H1 (cell line): ENCODE measurements around the gene ARNT2. TPM values are rescaled to one million over a fixed set of nuclear protein-coding genes. Genes with fewer than 3 reads are reported as not detected.

Experiments used
- CTCF ChIA-PET: fragments of 300-600 bp; sonication (Branson Sonifier 250); formaldehyde crosslinking; loops from one replicate; lab custom pipeline; 2021; ENCODE audit not compliant: partially characterized antibody; lab: Charles Lee
- POLR2A ChIA-PET: fragments of 300-600 bp; sonication (Branson Sonifier 250); formaldehyde crosslinking; loops from one replicate; lab custom pipeline; 2021; ENCODE audit warnings: inconsistent platforms; ENCODE audit not compliant: partially characterized antibody; lab: Charles Lee
- DNase-seq, 2 experiments: peaks; one replicate each; pipeline versions ENCODE4 v3.0.0 to v3.0.0-alpha.2; 2010 to 2022; ENCODE audit warnings: low spot score in 2 of 2, low read depth in 1 of 2, mixed read lengths in 1 of 2
- FAIRE-seq: peaks from 2 replicates; lab custom pipeline; 2011; peaks lifted over from hg19 to GRCh38; lab: Jason Lieb, UNC
- H2AFZ ChIP-seq: 2 replicates; pipeline ENCODE4 v1.8.1; 2012; ENCODE audit warnings: low read length, inconsistent platforms
- H2AK5ac ChIP-seq: 2 replicates; pipeline ENCODE4 v1.6.1; 2013; ENCODE audit warnings: low read depth, low read length
- H2BK120ac ChIP-seq: replicated peaks from 2 replicates; pipeline ENCODE3; 2013; ENCODE audit warnings: low read depth, low read length, inconsistent platforms
- H2BK12ac ChIP-seq: 2 replicates; pipeline ENCODE4 v1.6.1; 2013; ENCODE audit warnings: low read depth, low read length
- H2BK15ac ChIP-seq: 2 replicates; pipeline ENCODE4 v1.6.1; 2013; ENCODE audit warnings: low read length
- H2BK20ac ChIP-seq: 2 replicates; pipeline ENCODE4 v1.6.1; 2013; ENCODE audit warnings: low read length
- H2BK5ac ChIP-seq: 2 replicates; pipeline ENCODE4 v1.6.1; 2013; ENCODE audit warnings: low read depth, low read length
- H3K14ac ChIP-seq: 2 replicates; pipeline ENCODE4 v1.6.1; 2013; ENCODE audit warnings: inconsistent platforms; ENCODE audit not compliant: insufficient read length
- H3K18ac ChIP-seq: 2 replicates; pipeline ENCODE4 v1.6.1; 2013; ENCODE audit warnings: low read length; ENCODE audit errors: extremely low read depth
- H3K23ac ChIP-seq: 2 replicates; pipeline ENCODE4 v1.6.1; 2013; ENCODE audit warnings: inconsistent platforms; ENCODE audit not compliant: insufficient read length
- H3K23me2 ChIP-seq: 2 replicates; pipeline ENCODE4 v1.6.1; 2013; ENCODE audit warnings: low read depth, low read length
- H3K27ac ChIP-seq: 2 replicates; pipeline ENCODE4 v1.6.1; 2011; ENCODE audit warnings: low read depth, low read length, inconsistent platforms
- H3K27me3 ChIP-seq, 4 experiments: replicated peaks in 1 of 4; 1 replicate in 1 of 4; 2 replicates in 3 of 4; pipeline versions ENCODE4 v1.6.1 to v1.8.1; 2011 to 2013; ENCODE audit warnings: low read length in 3 of 4, mild to moderate bottlenecking in 3 of 4, inconsistent platforms in 2 of 4, mixed read lengths in 2 of 4, moderate library complexity in 1 of 4; ENCODE audit not compliant: control insufficient read depth in 3 of 4, insufficient read depth in 3 of 4; ENCODE audit errors: extremely low read depth in 1 of 4
- H3K36me3 ChIP-seq, 4 experiments: 2 replicates each; pipeline versions ENCODE4 v1.6.1 to v1.8.1; 2011 to 2013; ENCODE audit warnings: mild to moderate bottlenecking in 4 of 4, low read length in 3 of 4, moderate library complexity in 2 of 4, control low read depth in 1 of 4, inconsistent platforms in 1 of 4; ENCODE audit not compliant: insufficient read depth in 4 of 4, control insufficient read depth in 2 of 4
- H3K4ac ChIP-seq: replicated peaks from 2 replicates; pipeline ENCODE3; 2013; ENCODE audit warnings: low read length, low read depth, mixed read lengths, inconsistent platforms; ENCODE audit not compliant: insufficient read length
- H3K4me1 ChIP-seq, 4 experiments: replicated peaks in 1 of 4; 1 replicate in 1 of 4; 2 replicates in 3 of 4; pipeline versions ENCODE4 v1.6.1 to v1.8.1; 2011 to 2013; ENCODE audit warnings: low read length in 3 of 4, inconsistent platforms in 2 of 4, mixed read lengths in 1 of 4; ENCODE audit not compliant: insufficient read depth in 4 of 4, control insufficient read depth in 3 of 4
- H3K4me2 ChIP-seq, 2 experiments: 2 replicates each; pipeline versions ENCODE4 v1.6.1 to v1.8.1; 2011 to 2013; ENCODE audit warnings: low read depth in 2 of 2, low read length in 2 of 2, control low read depth in 1 of 2, inconsistent platforms in 1 of 2, mild to moderate bottlenecking in 1 of 2; ENCODE audit not compliant: insufficient read depth in 1 of 2
- H3K4me3 ChIP-seq, 4 experiments: fragments of 200-600, 300-600 bp in 1 of 4; sonication (generic), shearing (Covaris generic), sonication (Bioruptor Twin) in 1 of 4; 2 replicates each; pipeline versions ENCODE4 v1.5.1 to v1.8.1; 2011 to 2016; ENCODE audit warnings: low read length in 4 of 4, low read depth in 3 of 4, control low read depth in 2 of 4, inconsistent platforms in 2 of 4, mild to moderate bottlenecking in 2 of 4, mixed read lengths in 1 of 4, moderate library complexity in 1 of 4; ENCODE audit not compliant: insufficient read depth in 2 of 4; ENCODE audit errors: extremely low read depth in 1 of 4
- H3K56ac ChIP-seq: replicated peaks from 2 replicates; pipeline ENCODE3; 2013; ENCODE audit warnings: low read depth, mild to moderate bottlenecking, mixed read lengths, low read length, inconsistent platforms; ENCODE audit not compliant: insufficient read length
- H3K79me1 ChIP-seq: 2 replicates; pipeline ENCODE4 v1.6.1; 2013; ENCODE audit warnings: low read depth, low read length, control low read depth
- H3K79me2 ChIP-seq, 2 experiments: 2 replicates each; pipeline versions ENCODE4 v1.6.1 to v1.8.1; 2012 to 2013; ENCODE audit warnings: low read length in 2 of 2, mild to moderate bottlenecking in 2 of 2, inconsistent platforms in 1 of 2; ENCODE audit not compliant: insufficient read depth in 2 of 2, control insufficient read depth in 1 of 2
- H3K9ac ChIP-seq, 4 experiments: replicated peaks in 1 of 4; 1 replicate in 1 of 4; 2 replicates in 3 of 4; pipeline versions ENCODE4 v1.6.1 to v1.8.1; 2011 to 2013; ENCODE audit warnings: low read depth in 3 of 4, low read length in 3 of 4, control low read depth in 2 of 4, mild to moderate bottlenecking in 2 of 4, moderate library complexity in 2 of 4, inconsistent platforms in 1 of 4; ENCODE audit errors: extremely low read depth in 1 of 4
- H3K9me3 ChIP-seq, 2 experiments: 2 replicates each; pipeline versions ENCODE4 v1.6.1 to v1.8.1; 2012 to 2013; ENCODE audit warnings: mild to moderate bottlenecking in 2 of 2, moderate library complexity in 2 of 2, control low read depth in 1 of 2, inconsistent platforms in 1 of 2, low read depth in 1 of 2, low read length in 1 of 2, mixed read lengths in 1 of 2; ENCODE audit not compliant: insufficient read depth in 2 of 2
- H4K20me1 ChIP-seq, 2 experiments: replicated peaks in 1 of 2; 2 replicates each; pipeline versions ENCODE3 to v1.8.1; 2011 to 2013; ENCODE audit warnings: inconsistent platforms in 2 of 2, low read length in 2 of 2, mild to moderate bottlenecking in 1 of 2; ENCODE audit not compliant: insufficient read depth in 2 of 2, control insufficient read depth in 1 of 2
- H4K5ac ChIP-seq: 2 replicates; pipeline ENCODE4 v1.6.1; 2013; ENCODE audit warnings: low read length, low read depth, mixed read lengths, inconsistent platforms; ENCODE audit not compliant: insufficient read length
- H4K8ac ChIP-seq: 2 replicates; pipeline ENCODE4 v1.8.0; 2013; ENCODE audit warnings: mild to moderate bottlenecking, moderate library complexity, low read length, inconsistent platforms; ENCODE audit not compliant: insufficient read depth; ENCODE audit errors: extremely low read depth
- H4K91ac ChIP-seq: replicated peaks from 2 replicates; pipeline ENCODE3; 2013; ENCODE audit warnings: low read length, mixed read lengths, inconsistent platforms; ENCODE audit not compliant: insufficient read length
- BACH1 ChIP-seq: IDR thresholded peaks from 2 replicates; pipeline ENCODE4 v1.6.1; 2012; ENCODE audit warnings: low read length, improper control_type of control experiment
- CBX5 ChIP-seq: fragments of 300-800, 300-1000 bp; sonication (generic); IDR thresholded peaks from 2 replicates; pipeline ENCODE4 v1.7.1; 2016; ENCODE audit warnings: antibody characterized with exemption, low read length, low read depth
- CTCF ChIP-seq, 3 experiments: IDR thresholded peaks; 1 replicate in 2 of 3; 2 replicates in 1 of 3; pipeline versions ENCODE4 v1.5.1 to v1.6.1; 2011; ENCODE audit warnings: low read length in 3 of 3, mild to moderate bottlenecking in 3 of 3, inconsistent platforms in 2 of 3, low read depth in 1 of 3, moderate library complexity in 1 of 3; ENCODE audit not compliant: insufficient read depth in 1 of 3; ENCODE audit errors: control extremely low read depth in 1 of 3
- EZH2 ChIP-seq: fragments of 200-600 bp; sonication (generic); IDR thresholded peaks from 2 replicates; pipeline ENCODE4 v1.7.1; 2012; ENCODE audit warnings: low read depth, mild to moderate bottlenecking, moderate library complexity, low read length, inconsistent platforms; ENCODE audit not compliant: severe bottlenecking
- GTF2F1 ChIP-seq: IDR thresholded peaks from 2 replicates; pipeline ENCODE4 v1.6.1; 2012; ENCODE audit warnings: low read depth, low read length, improper control_type of control experiment, borderline replicate concordance
- SIN3A ChIP-seq, 2 experiments: IDR thresholded peaks in 1 of 2; conservative IDR thresholded peaks in 1 of 2; 2 replicates each; pipeline ENCODE4 v1.6.1; 2011 to 2012; ENCODE audit warnings: low read length in 2 of 2, improper control_type of control experiment in 1 of 2, low read depth in 1 of 2, mild to moderate bottlenecking in 1 of 2
- SP2 ChIP-seq: IDR thresholded peaks from 2 replicates; pipeline ENCODE4 v1.6.1; 2012; ENCODE audit warnings: mild to moderate bottlenecking, low read length, inconsistent platforms
- SUZ12 ChIP-seq: fragments of 200-600 bp; sonication (generic); IDR thresholded peaks from 2 replicates; pipeline ENCODE4 v1.6.1; 2012; ENCODE audit warnings: mild to moderate bottlenecking, inconsistent platforms, low read length, moderate library complexity, mixed read lengths
- TAF7 ChIP-seq: optimal IDR thresholded peaks from 2 replicates; pipeline ENCODE3; 2011; ENCODE audit warnings: low read depth, mild to moderate bottlenecking, inconsistent platforms, low read length, moderate library complexity, borderline replicate concordance
- TCF12 ChIP-seq: IDR thresholded peaks from 2 replicates; pipeline ENCODE4 v1.6.1; 2011; ENCODE audit warnings: low read depth, mild to moderate bottlenecking, low read length
- polyA plus RNA-seq, 7 experiments: library from polyadenylated mRNA; depleted of rRNA in 3 of 7; stranded (reverse) in 5 of 7; unstranded in 2 of 7; fragments of >200 nt in 5 of 7; fragments of 200-250 nt in 2 of 7; gene quantifications; 1 replicate in 5 of 7; 2 replicates in 1 of 7; 4 replicates in 1 of 7; pipeline versions ENCODE4 v1.2.1 to v1.2.3, GENCODE V29; 2011 to 2013; ENCODE audit warnings: missing spikeins in 2 of 7, mixed read lengths in 2 of 7
- total RNA-seq: library from RNA; stranded (reverse); fragmentation: NEBNext Ultra II Directional; extraction: Animal tissue kit (Norgen Biotek cat#: 25700); gene quantifications from 2 replicates; pipeline ENCODE4 v1.2.1, GENCODE V29; 2021

ARNT2 gene
- total and polyA plus RNA-seq, 2 of the 8 experiments (the other 6 are each of a cell fraction or from before 2014, with no cell fraction given): 9.5 to 14.6 TPM

- no peak for TF ChIP-seq SP2
- TF ChIP-seq, all 59 proteins: peak for 0
These were observed 226.8 kb downstream of the ARNT2 start (continued) for GRCh38 chr15:80630981-80631380.

- Histone ChIP-seq H3K27me3 (no peaks in the 10 kb centered on the region), H3K36me3 (no peaks in the 10 kb centered on the region), H3K56ac (no peak overlapping the region), H3K4me1 (no peaks in the 10 kb centered on the region; a peak in 1 of 7 replicates), H3K4me2 (no peak overlapping the region), H3K79me1 (no peaks in the 10 kb centered on the region), H3K9ac (no peak overlapping the region), H3K18ac (no peak overlapping the region), H4K8ac (no peak overlapping the region), H2BK20ac (no peak overlapping the region), H3K9me3 (no peaks in the 10 kb centered on the region), H2AK5ac (no peak overlapping the region), H3K23ac (no peak overlapping the region), H2AFZ (no peak overlapping the region), H4K5ac (no peak overlapping the region), H4K91ac (no peak overlapping the region), H2BK120ac (no peak overlapping the region), H3K14ac (no peak overlapping the region), H3K4ac (no peak overlapping the region), H2BK15ac (no peak overlapping the region), H3K27ac (no peak overlapping the region), H3K4me3 (no peak overlapping the region), H3K23me2 (no peaks in the 10 kb centered on the region), H2BK12ac (no peak overlapping the region), H3K79me2 (no peaks in the 10 kb centered on the region), H4K20me1 (no peaks in the 10 kb centered on the region), H2BK5ac (no peak overlapping the region)
- POLR2A ChIA-PET: no interaction called here
- DNase-seq: no peak
- FAIRE-seq: no peak
- CTCF ChIA-PET: interaction anchor here (1.2 kb wide), 1 partner anchor 65 kb away, joined by 4 read pairs; no protein-coding TSS in a partner anchor
- TF ChIP-seq GTF2F1 (no peak), EZH2 (no peak), TCF12 (no peak), CBX5 (no peak), TAF7 (no peak), SIN3A (conservative IDR thresholded peaks at IDR 0.05 in 1 of 2, IDR thresholded peaks at IDR 0.05 in 1 of 2; ENCODE audit: low read depth in 1 of 2, low read length in 2 of 2) (no peak), SUZ12 (no peak), BACH1 (no peak), CTCF (IDR thresholded peaks at IDR 0.05; ENCODE audit: control extremely low read depth in 1 of 3, insufficient read depth in 1 of 3, low read depth in 1 of 3, low read length in 3 of 3) (no peak)
These were observed 229.0 kb downstream of the ARNT2 start for GRCh38 chr15:80633221-80633620.
